ENCODE results near the gene ABCA5.

DNA sequence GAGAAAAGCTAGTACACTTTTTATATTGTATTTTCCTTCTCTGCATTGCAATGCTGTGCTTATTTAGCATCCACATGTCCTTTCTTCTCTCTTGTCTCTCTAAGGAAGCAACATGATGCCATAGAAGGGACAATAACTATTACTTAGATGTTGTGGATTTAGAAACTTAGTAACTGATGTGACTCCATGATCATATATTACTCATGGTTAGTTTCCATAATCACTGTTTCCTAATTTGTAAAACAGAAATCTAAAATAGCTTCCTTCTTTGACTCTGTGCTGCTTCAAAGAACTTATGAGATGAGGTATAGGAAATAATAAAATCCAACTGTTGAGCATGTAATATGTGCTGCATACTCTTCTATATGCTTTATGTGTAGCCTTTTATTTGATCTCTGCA is 6.6 kb upstream of the ABCA5 start:
- TF ChIP-seq GATA2 (IDR thresholded peaks at IDR 0.05; ENCODE audit: low read depth, low read length) = no peak
- TF ChIP-seq GATA3 (IDR thresholded peaks at IDR 0.05; ENCODE audit: low read depth, low read length) = no peak
